Epithelial cell of prostate (primary cell): ENCODE results near the gene WDR70.

ENCODE experiments used
- DNase-seq: peaks from one replicate; pipeline ENCODE4 v3.0.0-alpha.2; 2011; ENCODE audit warnings: low read depth, low spot score
- H3K27ac ChIP-seq: fragments of 450-650 bp; 2 replicates; pipeline ENCODE4 v1.5.1; 2017; ENCODE audit warnings: mild to moderate bottlenecking

WDR70 gene

GRCh38 chr5:37737326-37738056, 358.4 kb downstream of the WDR70 start:
- no peak overlapping the region for H3K27ac ChIP-seq
- DNase-seq = no peak

- DNase-seq = peak; percentile 78
- H3K27ac ChIP-seq = no peak overlapping the region
These were observed 359.1 kb downstream of the WDR70 start for GRCh38 chr5:37738057-37738691.

GRCh38 chr5:37738865-37739488, 359.9 kb downstream of the WDR70 start:
- no peak overlapping the region for H3K27ac ChIP-seq
- DNase-seq = no peak

- H3K27ac ChIP-seq = no peak overlapping the region
- DNase-seq = no peak
These were observed 360.7 kb downstream of the WDR70 start for GRCh38 chr5:37739817-37740261.

GRCh38 chr5:37740331-37741066, 361.4 kb downstream of the WDR70 start:
- no peak for DNase-seq
- H3K27ac ChIP-seq = no peak overlapping the region

GRCh38 chr5:37742111-37742510, 363.0 kb downstream of the WDR70 start:
- DNase-seq = no peak
- H3K27ac ChIP-seq = no peak overlapping the region

- DNase-seq = no peak
- no peak overlapping the region for H3K27ac ChIP-seq
These were observed 372.1 kb downstream of the WDR70 start for GRCh38 chr5:37751227-37751626.

- no peak for DNase-seq
- H3K27ac ChIP-seq = no peak overlapping the region
These were observed 375.9 kb downstream of the WDR70 start for GRCh38 chr5:37754976-37755375.

- H3K27ac ChIP-seq = no peak overlapping the region
- no peak for DNase-seq
These were observed 376.5 kb downstream of the WDR70 start for GRCh38 chr5:37755581-37755980.

GRCh38 chr5:37756248-37756647, 377.1 kb downstream of the WDR70 start:
- no peak overlapping the region for H3K27ac ChIP-seq
- no peak for DNase-seq

GRCh38 chr5:37757980-37758582, 379.0 kb downstream of the WDR70 start:
- H3K27ac ChIP-seq = no peak overlapping the region
- DNase-seq = no peak

GRCh38 chr5:37767251-37767650, 388.1 kb downstream of the WDR70 start:
- DNase-seq = no peak
- no peak overlapping the region for H3K27ac ChIP-seq

GRCh38 chr5:37767961-37768360, 388.8 kb downstream of the WDR70 start:
- no peak for DNase-seq
- H3K27ac ChIP-seq = no peak overlapping the region

GRCh38 chr5:37768371-37768770, 389.3 kb downstream of the WDR70 start:
- no peak for DNase-seq
- no peak overlapping the region for H3K27ac ChIP-seq

GRCh38 chr5:37769108-37769507, 390.0 kb downstream of the WDR70 start:
- DNase-seq = no peak
- H3K27ac ChIP-seq = no peak overlapping the region

- DNase-seq = no peak
- no peak overlapping the region for H3K27ac ChIP-seq
These were observed 390.7 kb downstream of the WDR70 start for GRCh38 chr5:37769840-37770239.

- no peak overlapping the region for H3K27ac ChIP-seq
These were observed 391.7 kb downstream of the WDR70 start for GRCh38 chr5:37770786-37771185.

GRCh38 chr5:37771203-37771611, 392.1 kb downstream of the WDR70 start:
- no peak overlapping the region for H3K27ac ChIP-seq
- no peak for DNase-seq

More at GRCh38 chr5:37770786-37771185, 391.7 kb downstream of the WDR70 start:
- DNase-seq = no peak

GRCh38 chr5:37771731-37772130, 392.6 kb downstream of the WDR70 start:
- DNase-seq = peak; percentile 50
- peak overlapping the region; percentile 8 for H3K27ac ChIP-seq

GRCh38 chr5:37772255-37772654, 393.1 kb downstream of the WDR70 start:
- H3K27ac ChIP-seq = peak overlapping the region; percentile 8

More at GRCh38 chr5:37772255-37772654, 393.1 kb downstream of the WDR70 start:
- no peak for DNase-seq
